Bone marrow (tissue), 2 donors: ENCODE results near the gene NOTCH3.

Experiments
- DNase-seq, 2 donors: peaks; one replicate each; lab custom pipeline; 2025; lab: John Stamatoyannopoulos, UW

The NOTCH3 gene

DNA sequence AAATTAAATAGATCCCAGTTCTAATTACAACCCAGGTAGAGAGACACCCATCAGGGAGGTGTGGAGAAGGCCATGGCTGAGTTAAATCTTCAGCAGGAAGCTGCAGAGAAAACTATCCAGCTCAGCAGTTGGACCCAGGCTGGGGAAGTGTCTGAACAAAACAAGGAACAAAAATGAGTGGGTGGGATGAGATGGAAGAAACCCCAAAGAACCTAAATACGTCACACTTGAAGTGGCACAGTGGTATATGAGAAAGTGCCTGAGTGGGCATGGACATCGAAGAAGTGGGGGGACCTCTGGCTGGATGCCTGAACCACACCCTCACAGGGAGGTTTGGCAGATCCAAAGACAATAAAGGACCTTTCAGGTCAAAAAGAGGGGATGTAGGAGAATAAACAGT lies 35.0 kb upstream of the NOTCH3 start:
- DNase-seq = no peak

DNA sequence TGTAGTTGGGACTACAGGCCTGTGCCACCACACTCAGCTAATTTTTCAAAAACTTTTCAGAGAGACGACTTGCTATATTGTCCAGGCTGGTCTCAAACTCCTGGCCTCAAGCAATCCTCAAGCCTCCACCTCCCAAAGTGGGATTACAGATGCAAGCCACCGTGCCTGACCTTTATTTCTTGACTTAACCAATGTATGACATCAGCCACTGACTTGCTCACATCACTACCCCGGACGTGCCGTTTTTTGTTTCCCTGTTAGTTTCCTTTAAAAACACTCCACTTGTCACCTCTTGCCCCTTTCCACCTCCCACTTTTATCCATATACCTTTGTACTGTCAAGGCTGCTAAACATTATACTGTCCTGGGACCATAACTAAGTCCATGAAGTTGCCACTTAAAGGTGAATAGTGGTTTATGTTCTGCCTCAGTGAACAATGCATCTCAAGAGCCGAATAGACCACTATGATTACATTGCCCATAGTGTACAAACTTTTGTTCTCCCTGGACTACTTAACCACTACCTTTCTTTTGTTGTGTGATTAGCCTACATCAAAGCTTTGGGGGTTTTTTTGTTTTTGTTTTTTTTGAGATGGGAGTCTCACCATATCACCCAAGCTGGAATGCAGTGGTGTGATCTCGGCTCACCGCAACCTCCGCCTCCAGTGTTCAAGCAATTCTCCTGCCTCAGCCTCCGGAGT lies 33.8 kb upstream of the NOTCH3 start:
- DNase-seq = no peak

DNA sequence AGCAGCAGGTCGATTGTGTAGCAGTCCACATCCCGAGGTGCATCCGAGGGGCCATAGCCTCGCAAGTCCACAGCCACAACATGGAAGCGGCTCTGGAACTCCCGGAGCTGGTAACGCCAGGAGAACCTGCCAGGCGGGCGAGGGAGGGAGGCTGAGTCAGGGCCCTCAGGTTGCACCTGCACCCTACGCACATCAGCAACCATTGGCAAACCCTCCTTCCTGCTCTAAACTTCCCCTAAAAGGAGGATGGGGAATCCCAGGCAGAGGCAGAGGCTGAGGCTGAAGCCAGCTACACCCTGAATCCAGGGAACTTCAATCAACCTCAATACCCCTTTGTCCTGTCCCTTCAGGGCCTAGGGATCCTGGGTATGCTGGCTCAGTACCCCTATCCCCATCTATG lies 30.5 kb upstream of the NOTCH3 start:
- no peak for DNase-seq

- no peak for DNase-seq
Observed at GRCh38 chr19:15227261-15227660, 26.5 kb upstream of the NOTCH3 start.

GRCh38 chr19:15225760-15226159 lies 25.0 kb upstream of the NOTCH3 start:
- DNase-seq = no peak

- no peak for DNase-seq
Observed at GRCh38 chr19:15223649-15224361, 23.0 kb upstream of the NOTCH3 start.

DNA sequence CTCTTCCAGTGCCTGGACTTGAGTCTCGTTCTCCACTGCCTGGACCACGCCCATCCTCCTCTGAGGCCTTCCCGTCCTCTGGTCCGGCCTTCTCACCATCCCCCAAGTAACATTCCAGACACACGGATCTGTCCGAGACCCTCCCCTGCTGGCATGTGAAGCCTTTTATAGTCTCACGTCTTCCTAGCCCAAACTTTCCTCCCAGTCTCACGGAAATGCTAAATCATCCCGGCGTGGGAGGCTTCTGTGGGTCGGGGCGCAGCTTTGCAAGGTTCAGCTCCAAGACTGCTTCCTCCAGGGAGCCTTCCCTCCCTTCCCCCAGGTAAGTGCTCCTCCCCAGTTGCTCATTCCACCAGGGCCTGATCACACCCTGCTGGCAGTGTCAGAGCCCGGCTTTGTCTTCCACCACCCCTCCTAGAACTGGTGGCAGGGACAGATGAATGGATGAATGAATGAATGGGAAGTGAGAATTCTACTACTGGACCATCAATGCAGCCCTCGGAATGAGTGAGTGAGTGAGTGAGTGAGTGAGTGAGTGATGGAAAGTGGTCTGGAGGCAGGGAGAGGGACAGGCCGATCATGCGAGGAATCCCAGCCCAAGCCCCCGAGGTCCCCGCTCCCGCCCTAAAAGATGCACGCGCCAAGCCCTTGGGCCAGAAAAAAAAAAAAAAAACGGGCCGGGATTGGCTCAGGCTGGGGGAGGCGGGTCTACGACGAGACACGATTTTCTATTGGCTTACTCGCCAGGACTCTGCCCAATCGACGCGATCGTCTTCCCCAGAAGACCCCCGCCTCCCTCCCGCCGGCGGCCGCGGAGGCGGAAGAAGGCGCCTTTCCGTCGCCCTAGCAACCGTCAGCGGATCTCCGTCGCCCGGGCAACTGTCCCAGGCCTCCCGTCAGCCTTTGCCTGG lies 22.2 kb upstream of the NOTCH3 start:
- DNase-seq = peak; percentile 25 to 48

GRCh38 chr19:15220833-15221232 lies 20.0 kb upstream of the NOTCH3 start:
- no peak for DNase-seq

DNA sequence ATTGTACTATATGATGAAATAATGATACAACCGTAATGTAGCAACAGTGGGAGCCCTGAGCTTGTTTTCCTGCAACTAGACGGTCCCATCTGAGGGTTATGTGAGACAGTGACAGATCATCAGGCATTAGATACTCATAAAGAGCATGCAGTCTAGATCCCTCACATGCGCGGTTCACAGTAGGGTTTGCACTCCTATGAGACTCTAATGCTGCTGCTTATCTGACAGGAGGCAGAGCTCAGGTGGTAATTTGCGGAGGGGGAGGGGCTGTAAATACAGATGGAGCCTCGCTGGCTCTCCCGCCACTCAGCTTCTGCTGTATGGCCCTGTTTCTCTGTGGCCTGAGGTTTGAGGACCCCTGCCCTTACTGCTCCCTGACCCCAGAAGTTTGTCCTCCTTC lies 17.7 kb upstream of the NOTCH3 start:
- no peak for DNase-seq

- DNase-seq = no peak
Observed at GRCh38 chr19:15216363-15216762, 15.6 kb upstream of the NOTCH3 start.

- DNase-seq = no peak
Observed at GRCh38 chr19:15213715-15214381, 13.1 kb upstream of the NOTCH3 start.

GRCh38 chr19:15212711-15213110 lies 11.9 kb upstream of the NOTCH3 start:
- no peak for DNase-seq

GRCh38 chr19:15210323-15210781 lies 9.6 kb upstream of the NOTCH3 start:
- peak; percentile 66 to 81 for DNase-seq

- no peak for DNase-seq
Observed at GRCh38 chr19:15201374-15202023, 704 bp upstream of the NOTCH3 start.

GRCh38 chr19:15199661-15200552 lies 888 bp downstream of the NOTCH3 start:
- no peak for DNase-seq

DNA sequence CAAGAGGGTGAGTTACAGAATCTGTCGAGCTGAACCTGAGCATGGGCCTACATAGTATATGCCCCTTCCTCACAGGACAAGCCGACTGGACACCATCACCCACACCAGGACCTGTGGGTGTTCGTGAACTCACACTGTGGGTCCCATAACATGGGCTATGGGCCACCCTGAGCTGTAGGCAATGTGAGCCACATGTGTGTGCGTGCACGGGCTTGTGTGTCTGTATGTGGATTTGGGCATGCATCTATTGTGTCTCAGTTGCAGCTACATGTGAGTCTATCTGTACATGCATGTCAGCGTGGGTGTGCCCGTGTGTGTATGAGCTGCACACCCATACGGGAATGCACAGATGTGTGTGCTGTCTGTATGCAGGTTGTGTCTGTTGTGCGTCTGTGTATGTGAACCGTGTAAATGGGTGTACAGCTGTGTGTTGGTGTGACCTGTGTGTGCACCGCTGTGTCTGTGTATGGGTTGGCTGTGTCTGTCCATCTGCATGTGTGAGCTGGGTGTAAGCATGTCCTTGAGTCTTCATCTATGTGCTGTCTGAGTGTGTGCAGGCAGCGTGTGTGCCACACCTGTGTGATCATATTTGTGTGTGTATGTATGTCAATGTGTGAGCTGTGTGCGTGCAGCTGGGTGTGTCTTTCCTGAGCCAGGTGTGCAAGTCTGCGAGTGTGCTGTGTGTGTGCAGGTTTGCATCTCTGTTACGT lies 1.7 kb downstream of the NOTCH3 start:
- no peak for DNase-seq

DNA sequence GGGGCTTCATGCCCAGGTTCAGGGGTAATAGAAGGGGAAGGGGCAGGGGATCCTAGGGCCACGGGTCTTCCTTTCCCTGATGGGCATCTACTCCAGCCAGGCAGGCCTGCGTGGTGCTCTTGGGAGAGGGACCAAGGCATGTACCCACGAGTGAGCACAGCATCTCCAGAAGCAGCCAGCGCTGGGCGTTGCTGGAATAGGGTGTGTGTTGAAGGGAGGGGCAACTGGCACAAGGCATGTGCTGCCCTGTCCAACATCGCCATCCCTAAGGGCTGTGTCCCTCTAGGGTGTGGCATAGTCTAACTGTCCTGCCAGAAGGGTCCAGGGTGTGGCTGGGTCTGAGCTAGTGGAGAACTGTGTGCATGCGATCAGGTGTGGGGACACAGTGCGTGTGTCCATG lies 2.9 kb downstream of the NOTCH3 start:
- DNase-seq = no peak

GRCh38 chr19:15197275-15197941 lies 3.4 kb downstream of the NOTCH3 start:
- DNase-seq = peak in 1 of 2 donors; percentile 76

DNA sequence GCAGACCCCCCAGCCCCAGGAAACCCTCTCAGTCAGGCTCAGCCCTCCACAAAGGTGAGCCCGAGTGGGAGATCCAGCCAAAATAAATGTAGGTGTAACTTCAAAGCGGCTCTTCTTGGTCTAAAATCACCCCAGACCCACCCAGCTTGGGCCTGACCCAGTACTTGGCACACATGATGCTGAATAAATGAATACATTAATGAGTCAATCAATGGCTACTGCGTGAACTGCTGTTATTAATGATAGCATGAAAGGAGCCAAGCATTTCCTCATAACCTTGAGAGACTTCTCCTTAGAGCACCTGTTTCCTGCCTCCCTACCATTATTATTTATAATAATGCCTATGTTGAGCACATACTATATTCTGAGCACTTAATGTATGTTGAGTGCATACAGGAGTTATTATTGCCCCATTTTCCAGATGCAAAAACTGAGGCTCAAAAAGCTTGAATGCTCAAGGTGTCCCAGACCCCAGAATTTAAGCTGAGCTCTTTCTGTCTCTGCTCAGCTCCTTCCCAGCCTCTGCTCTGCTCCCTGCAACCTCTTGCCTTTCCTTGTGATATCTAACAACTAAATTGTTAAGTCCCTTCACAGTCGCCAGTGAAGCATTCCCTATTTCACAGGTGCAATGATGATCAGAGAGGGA lies 4.3 kb downstream of the NOTCH3 start:
- no peak for DNase-seq
